B cell (primary cell): ENCODE data around the gene NEGR1. TPM values are rescaled to one million over a fixed set of nuclear protein-coding genes. Genes with fewer than 3 reads are reported as not detected.

Source experiments
- ATAC-seq: fragments of 200-7000 bp; cut with Tn5 transposase; one replicate; pipeline ENCODE4 v1.10.0; 2021; ENCODE audit warnings: low read depth, mild to moderate bottlenecking, moderate number of reproducible peaks, moderate library complexity
- CTCF ChIA-PET: fragments of 350-600 bp; sonication (Branson Sonifier 250); formaldehyde crosslinking; loops from one replicate; lab custom pipeline; 2021; ENCODE audit warnings: antibody characterized with exemption, inconsistent platforms; lab: Charles Lee
- POLR2A ChIA-PET: fragments of 350-600 bp; sonication (Branson Sonifier 250); formaldehyde crosslinking; loops from one replicate; lab custom pipeline; 2021; ENCODE audit warnings: antibody characterized with exemption; lab: Charles Lee
- DNase-seq: peaks from one replicate; pipeline ENCODE4 v3.0.0; 2013
- H2AFZ ChIP-seq: 2 replicates; pipeline ENCODE4 v1.6.1; 2012; ENCODE audit warnings: mild to moderate bottlenecking, low read depth, low read length; ENCODE audit not compliant: insufficient read depth, poor library complexity, severe bottlenecking
- H3K27ac ChIP-seq, 2 donors: 1 replicate in 1 of 2; 2 replicates in 1 of 2; pipeline ENCODE4 v1.5.1; 2012 to 2013; ENCODE audit warnings: low read length in 2 of 2, mild to moderate bottlenecking in 2 of 2, moderate library complexity in 1 of 2
- H3K27me3 ChIP-seq, 4 experiments: fragments of 200-600 bp in 1 of 4; sonication (generic) in 1 of 4; replicated peaks in 1 of 4; 1 replicate in 2 of 4; 2 replicates in 2 of 4; pipeline versions ENCODE4 v1.6.1 to v1.7.0; 2013 to 2016; ENCODE audit warnings: low read length in 3 of 4, mild to moderate bottlenecking in 2 of 4, mixed read lengths in 1 of 4, moderate library complexity in 1 of 4; ENCODE audit not compliant: insufficient read depth in 4 of 4, control insufficient read depth in 3 of 4; ENCODE audit errors: control extremely low read depth in 1 of 4
- H3K36me3 ChIP-seq, 2 experiments: replicated peaks in 1 of 2; 1 replicate in 1 of 2; 2 replicates in 1 of 2; pipeline versions ENCODE4 v1.6.1 to v1.7.1; 2013; ENCODE audit warnings: low read length in 1 of 2; ENCODE audit not compliant: insufficient read depth in 2 of 2, control insufficient read depth in 1 of 2; ENCODE audit errors: control extremely low read depth in 1 of 2, extremely low read depth in 1 of 2
- H3K4me1 ChIP-seq, 2 donors: fragments of 200-600 bp in 1 of 2; sonication (generic) in 1 of 2; 1 replicate in 1 of 2; 2 replicates in 1 of 2; pipeline versions ENCODE4 v1.5.1 to v1.6.1; 2013 to 2017; ENCODE audit warnings: low read length in 2 of 2; ENCODE audit not compliant: control insufficient read depth in 2 of 2, insufficient read depth in 2 of 2
- H3K4me2 ChIP-seq: replicated peaks from 2 replicates; pipeline ENCODE3; 2012; ENCODE audit warnings: mild to moderate bottlenecking, low read depth, low read length; ENCODE audit not compliant: poor library complexity, severe bottlenecking
- H3K4me3 ChIP-seq, 5 experiments: fragments of 200-600 bp in 1 of 5; sonication (generic) in 1 of 5; 1 replicate in 3 of 5; 2 replicates in 2 of 5; pipeline versions ENCODE4 v1.5.1 to v1.7.0; 2011 to 2016; ENCODE audit warnings: low read length in 4 of 5, mild to moderate bottlenecking in 4 of 5, low read depth in 2 of 5, control low read depth in 1 of 5, moderate library complexity in 1 of 5; ENCODE audit not compliant: insufficient read depth in 1 of 5; ENCODE audit errors: control extremely low read depth in 1 of 5, extremely low read depth in 1 of 5
- H3K79me2 ChIP-seq: fragments of 200-600 bp; sonication (generic); one replicate; pipeline ENCODE4 v1.6.0; 2016; ENCODE audit warnings: low read length; ENCODE audit not compliant: control insufficient read depth, insufficient read depth
- H3K9ac ChIP-seq: fragments of 200-600 bp; sonication (generic); 2 replicates; pipeline ENCODE4 v1.6.1; 2017; ENCODE audit warnings: mild to moderate bottlenecking, low read length, moderate library complexity
- H3K9me3 ChIP-seq, 3 donors: one replicate each; pipeline versions ENCODE4 v1.6.1 to v1.7.1; 2013; ENCODE audit warnings: low read length in 2 of 3; ENCODE audit not compliant: control insufficient read depth in 2 of 3, insufficient read depth in 1 of 3; ENCODE audit errors: control extremely low read depth in 1 of 3
- H4K20me1 ChIP-seq: 2 replicates; pipeline ENCODE4 v1.6.0; 2012; ENCODE audit warnings: mild to moderate bottlenecking, low read length; ENCODE audit not compliant: insufficient read depth, control insufficient read depth, poor library complexity, severe bottlenecking
- H3K27ac Mint-ChIP-seq: one replicate; pipeline ENCODE4 v1.8.0; 2021; ENCODE audit warnings: mixed read lengths
- H3K27me3 Mint-ChIP-seq: one replicate; pipeline ENCODE4 v1.8.0; 2021; ENCODE audit warnings: mixed read lengths
- H3K4me1 Mint-ChIP-seq: one replicate; pipeline ENCODE4 v1.8.0; 2021; ENCODE audit warnings: mixed read lengths
- H3K4me3 Mint-ChIP-seq: one replicate; pipeline ENCODE4 v1.8.0; 2021; ENCODE audit warnings: mixed read lengths
- H3K9me3 Mint-ChIP-seq: one replicate; pipeline ENCODE4 v1.8.0; 2022; ENCODE audit warnings: mixed read lengths; ENCODE audit not compliant: insufficient read depth
- EZH2 ChIP-seq: IDR thresholded peaks from 2 replicates; pipeline ENCODE4 v1.6.1; 2012; ENCODE audit warnings: borderline replicate concordance, low read depth, mild to moderate bottlenecking, moderate library complexity, low read length; ENCODE audit not compliant: insufficient read depth, poor library complexity, severe bottlenecking
- WGBS: methylation state at CpG from one replicate; pipeline ENCODE4 v1.1.5; 2013; ENCODE audit warnings: missing lambda C conversion rate; ENCODE audit not compliant: insufficient coverage; 5-methylcytosine and 5-hydroxymethylcytosine counted together
- intact Hi-C: fragments of 100-400 bp; cut with micrococcal nuclease; formaldehyde crosslinking; loops from one replicate; pipeline ENCODE4 v1.10.0; 2022
- polyA plus RNA-seq: library from polyadenylated mRNA; depleted of rRNA; stranded (reverse); fragments of >200 nt; gene quantifications from 2 replicates; pipeline ENCODE4 v1.2.3, GENCODE V29; 2012
- total RNA-seq, 2 donors: library from RNA; stranded (reverse); fragments of 120-200 nt in 1 of 2; gene quantifications; 1 replicate in 1 of 2; 2 replicates in 1 of 2; pipeline versions ENCODE4 v1.2.3 to v1.2.4, GENCODE V29; 2013 to 2022
- TF ChIP-seq, protein P1 (sequence below): fragments of 200-600 bp; IDR thresholded peaks from one replicate; pipeline ENCODE4 v1.8.0; 2022; ENCODE audit warnings: antibody characterized with exemption, mild to moderate bottlenecking

Gene NEGR1
- total and polyA plus RNA-seq, 2 donors (not counting 1 experiment from before 2014, with no cell fraction given), result 0.01 TPM; not detected in 1

DNA sequence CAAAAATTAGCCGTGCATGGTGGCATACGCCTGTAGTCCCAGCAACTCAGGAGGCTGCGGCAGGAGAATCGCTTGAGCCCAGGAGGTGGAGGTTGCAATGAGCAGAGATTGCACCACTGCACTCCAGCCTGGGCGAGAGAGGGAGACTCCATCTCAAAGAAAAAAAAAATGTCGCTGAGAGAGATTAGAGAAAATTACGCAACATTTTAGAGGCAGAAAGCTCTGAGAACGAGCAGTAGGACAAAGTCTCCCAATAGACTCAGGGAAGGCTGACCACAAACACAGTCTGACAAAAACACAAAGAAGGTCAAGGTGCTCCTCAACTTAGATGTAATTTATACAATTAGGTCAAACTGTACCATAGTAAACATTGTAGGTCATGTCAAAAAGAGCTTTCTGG, 833.9 kb downstream of the NEGR1 start:
- ChIA-PET POLR2A (no interaction called here), CTCF (no interaction called here)
- intact Hi-C loops, result no loop called here
- ATAC-seq (no peak), DNase-seq (no peak)
- H3K27me3 Mint-ChIP-seq, result no peaks in the 10 kb centered on the region
- Histone ChIP-seq H3K27ac (no peak overlapping the region), H3K9ac (no peak overlapping the region), H3K4me2 (no peak overlapping the region), H2AFZ (no peak overlapping the region), H4K20me1 (no peaks in the 10 kb centered on the region), H3K79me2 (no peaks in the 10 kb centered on the region), H3K9me3 (no peaks in the 10 kb centered on the region), H3K4me3 (no peak overlapping the region), H3K27me3 (no peaks in the 10 kb centered on the region), H3K4me1 (no peaks in the 10 kb centered on the region), H3K36me3 (no peaks in the 10 kb centered on the region)
- no peak overlapping the region for H3K4me3 Mint-ChIP-seq
- TF ChIP-seq, protein P1, sequence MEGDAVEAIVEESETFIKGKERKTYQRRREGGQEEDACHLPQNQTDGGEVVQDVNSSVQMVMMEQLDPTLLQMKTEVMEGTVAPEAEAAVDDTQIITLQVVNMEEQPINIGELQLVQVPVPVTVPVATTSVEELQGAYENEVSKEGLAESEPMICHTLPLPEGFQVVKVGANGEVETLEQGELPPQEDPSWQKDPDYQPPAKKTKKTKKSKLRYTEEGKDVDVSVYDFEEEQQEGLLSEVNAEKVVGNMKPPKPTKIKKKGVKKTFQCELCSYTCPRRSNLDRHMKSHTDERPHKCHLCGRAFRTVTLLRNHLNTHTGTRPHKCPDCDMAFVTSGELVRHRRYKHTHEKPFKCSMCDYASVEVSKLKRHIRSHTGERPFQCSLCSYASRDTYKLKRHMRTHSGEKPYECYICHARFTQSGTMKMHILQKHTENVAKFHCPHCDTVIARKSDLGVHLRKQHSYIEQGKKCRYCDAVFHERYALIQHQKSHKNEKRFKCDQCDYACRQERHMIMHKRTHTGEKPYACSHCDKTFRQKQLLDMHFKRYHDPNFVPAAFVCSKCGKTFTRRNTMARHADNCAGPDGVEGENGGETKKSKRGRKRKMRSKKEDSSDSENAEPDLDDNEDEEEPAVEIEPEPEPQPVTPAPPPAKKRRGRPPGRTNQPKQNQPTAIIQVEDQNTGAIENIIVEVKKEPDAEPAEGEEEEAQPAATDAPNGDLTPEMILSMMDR, result no peak
- TF ChIP-seq EZH2, result no peak
- no peak overlapping the region for H3K27ac Mint-ChIP-seq
- WGBS, result 93% methylated on average over 2 of the region's 8 CpGs
- H3K4me1 Mint-ChIP-seq, result no peaks in the 10 kb centered on the region
- no peaks in the 10 kb centered on the region for H3K9me3 Mint-ChIP-seq

DNA sequence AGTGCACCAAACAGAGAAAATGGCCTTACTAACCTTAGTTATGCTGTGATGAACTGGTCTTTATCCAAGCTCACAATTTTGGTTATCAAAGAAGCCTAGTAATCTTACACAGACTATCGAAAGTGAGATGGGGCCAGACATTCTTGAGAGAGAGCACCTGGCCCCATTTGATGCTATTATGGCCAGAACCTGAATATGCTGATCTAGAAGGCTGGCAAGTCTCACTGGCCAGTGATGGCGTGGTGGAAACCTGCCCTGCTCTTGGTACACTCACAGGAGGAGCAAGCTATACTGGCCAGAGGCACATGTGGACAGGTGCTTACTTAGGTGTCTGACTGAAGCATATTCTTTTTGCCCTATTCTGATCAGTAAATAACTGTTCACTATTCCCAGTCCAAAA, 843.7 kb downstream of the NEGR1 start:
- no peaks in the 10 kb centered on the region for H3K27me3 Mint-ChIP-seq
- H4K20me1 ChIP-seq, result no peaks in the 10 kb centered on the region
- H3K27ac ChIP-seq, result no peak overlapping the region
- no peak overlapping the region for H3K4me3 ChIP-seq
- H3K9me3 Mint-ChIP-seq, result no peaks in the 10 kb centered on the region
- ChIA-PET CTCF (no interaction called here), POLR2A (no interaction called here)
- H3K27me3 ChIP-seq, result no peaks in the 10 kb centered on the region
- H3K9ac ChIP-seq, result no peak overlapping the region
- no peaks in the 10 kb centered on the region for H3K4me1 ChIP-seq
- TF ChIP-seq, protein P1, result no peak
- H3K4me2 ChIP-seq, result no peak overlapping the region
- no peaks in the 10 kb centered on the region for H3K36me3 ChIP-seq
- H3K4me3 Mint-ChIP-seq, result no peak overlapping the region
- H2AFZ ChIP-seq, result no peak overlapping the region
- WGBS, result 79% methylated on average over 2 of the region's 2 CpGs
- H3K9me3 ChIP-seq, result no peaks in the 10 kb centered on the region
- intact Hi-C loops, result no loop called here
- no peaks in the 10 kb centered on the region for H3K79me2 ChIP-seq
- ATAC-seq (no peak), DNase-seq (no peak)
- H3K27ac Mint-ChIP-seq, result no peak overlapping the region
- no peaks in the 10 kb centered on the region for H3K4me1 Mint-ChIP-seq
